ENCODE measurements around the gene AAGAB. TPM values are rescaled to one million over a fixed set of nuclear protein-coding genes. Genes with fewer than 3 reads are reported as not detected.
A peak's percentile ranks its signal among the peaks of the same experiment; 100 is the strongest.

AAGAB gene
- total RNA-seq, 2 donors from 2014 or later: 34.1 to 34.3 TPM

GRCh38 chr15:67196672-67197363 lies 57.6 kb downstream of the AAGAB start:
- Histone ChIP-seq H3K9me3 (no peaks in the 10 kb centered on the region), H3K4me1 (replicated peaks) (no peaks in the 10 kb centered on the region), H3K36me3 (no peaks in the 10 kb centered on the region), H3K27me3 (replicated peaks; ENCODE audit: insufficient read depth) (no peaks in the 10 kb centered on the region), H3K27ac (no peak overlapping the region), H3K4me3 (no peak overlapping the region)
- TF ChIP-seq POLR2AphosphoS5 (IDR thresholded peaks at IDR 0.05) (no peak), POLR2A (IDR thresholded peaks at IDR 0.05) (no peak)
- TF ChIP-seq, protein P1, sequence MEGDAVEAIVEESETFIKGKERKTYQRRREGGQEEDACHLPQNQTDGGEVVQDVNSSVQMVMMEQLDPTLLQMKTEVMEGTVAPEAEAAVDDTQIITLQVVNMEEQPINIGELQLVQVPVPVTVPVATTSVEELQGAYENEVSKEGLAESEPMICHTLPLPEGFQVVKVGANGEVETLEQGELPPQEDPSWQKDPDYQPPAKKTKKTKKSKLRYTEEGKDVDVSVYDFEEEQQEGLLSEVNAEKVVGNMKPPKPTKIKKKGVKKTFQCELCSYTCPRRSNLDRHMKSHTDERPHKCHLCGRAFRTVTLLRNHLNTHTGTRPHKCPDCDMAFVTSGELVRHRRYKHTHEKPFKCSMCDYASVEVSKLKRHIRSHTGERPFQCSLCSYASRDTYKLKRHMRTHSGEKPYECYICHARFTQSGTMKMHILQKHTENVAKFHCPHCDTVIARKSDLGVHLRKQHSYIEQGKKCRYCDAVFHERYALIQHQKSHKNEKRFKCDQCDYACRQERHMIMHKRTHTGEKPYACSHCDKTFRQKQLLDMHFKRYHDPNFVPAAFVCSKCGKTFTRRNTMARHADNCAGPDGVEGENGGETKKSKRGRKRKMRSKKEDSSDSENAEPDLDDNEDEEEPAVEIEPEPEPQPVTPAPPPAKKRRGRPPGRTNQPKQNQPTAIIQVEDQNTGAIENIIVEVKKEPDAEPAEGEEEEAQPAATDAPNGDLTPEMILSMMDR (IDR thresholded peaks at IDR 0.05): no peak
- WGBS: 72% methylated on average over 8 of the region's 8 CpGs
- DNase-seq (ENCODE audit: low spot score): no peak
- intact Hi-C loops (cut with DNase I): loop anchor here (10.0 kb wide), 1 partner anchor 312 kb away; no protein-coding TSS in a partner anchor

GRCh38 chr15:67196222-67196621 lies 58.2 kb downstream of the AAGAB start:
- no peak for DNase-seq (ENCODE audit: low spot score)
- Histone ChIP-seq H3K4me1 (replicated peaks) (no peaks in the 10 kb centered on the region), H3K36me3 (no peaks in the 10 kb centered on the region), H3K4me3 (no peak overlapping the region), H3K9me3 (no peaks in the 10 kb centered on the region), H3K27me3 (replicated peaks; ENCODE audit: insufficient read depth) (no peaks in the 10 kb centered on the region), H3K27ac (no peak overlapping the region)
- no peak for TF ChIP-seq POLR2A (IDR thresholded peaks at IDR 0.05)
- TF ChIP-seq, protein P1 (IDR thresholded peaks at IDR 0.05): no peak
- no peak for TF ChIP-seq POLR2AphosphoS5 (IDR thresholded peaks at IDR 0.05)
- intact Hi-C loops (cut with DNase I): loop anchor here (10.0 kb wide), 1 partner anchor 311 kb away; no protein-coding TSS in a partner anchor
- 89% methylated on average over 6 of the region's 6 CpGs for WGBS

DNA sequence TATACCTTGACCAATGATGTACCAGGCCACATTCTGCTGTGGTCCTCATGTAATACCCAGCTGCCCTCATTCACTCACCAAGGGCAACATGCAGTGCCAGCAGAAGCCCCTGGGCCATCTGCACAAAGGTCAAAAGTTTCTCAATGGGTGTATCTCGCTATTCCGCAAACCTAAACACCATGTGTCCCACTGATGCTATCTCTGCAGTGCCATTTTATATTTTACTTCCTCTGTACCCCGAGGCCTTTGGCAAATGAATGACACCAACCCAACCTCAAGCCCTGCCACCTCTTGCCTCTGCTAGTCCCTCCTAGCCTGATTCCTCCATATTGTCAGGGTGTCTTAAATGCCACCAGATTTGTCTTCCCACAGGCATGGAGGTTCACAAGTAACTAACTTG lies 59.2 kb downstream of the AAGAB start:
- H3K36me3 ChIP-seq: no peaks in the 10 kb centered on the region
- peak overlapping the region; percentile 12 to 21 for H3K27ac ChIP-seq
- no peak overlapping the region for H3K4me3 ChIP-seq
- 86% methylated on average over 3 of the region's 3 CpGs for WGBS
- no peak for TF ChIP-seq POLR2AphosphoS5 (IDR thresholded peaks at IDR 0.05)
- TF ChIP-seq, protein P1 (IDR thresholded peaks at IDR 0.05): no peak
- no peak for TF ChIP-seq POLR2A (IDR thresholded peaks at IDR 0.05)
- H3K4me1 ChIP-seq (replicated peaks): no peaks in the 10 kb centered on the region
- no peak for DNase-seq (ENCODE audit: low spot score)
- H3K9me3 ChIP-seq: no peaks in the 10 kb centered on the region
- intact Hi-C loops (cut with DNase I): loop anchor here (10.0 kb wide), 1 partner anchor 311 kb away; no protein-coding TSS in a partner anchor
- no peaks in the 10 kb centered on the region for H3K27me3 ChIP-seq (replicated peaks; ENCODE audit: insufficient read depth)

GRCh38 chr15:67194171-67195114 lies 60.0 kb downstream of the AAGAB start:
- H3K4me1 ChIP-seq (replicated peaks): no peaks in the 10 kb centered on the region
- H3K27ac ChIP-seq: peak overlapping the region; percentile 52
- WGBS: 62% methylated on average over 9 of the region's 9 CpGs

More at GRCh38 chr15:67194171-67195114, 60.0 kb downstream of the AAGAB start:
- Histone ChIP-seq H3K9me3 (no peaks in the 10 kb centered on the region), H3K36me3 (no peaks in the 10 kb centered on the region), H3K27me3 (replicated peaks; ENCODE audit: insufficient read depth) (no peaks in the 10 kb centered on the region), H3K4me3 (no peak overlapping the region)
- intact Hi-C loops (cut with DNase I): loop anchor here (10.0 kb wide), 1 partner anchor 310 kb away; no protein-coding TSS in a partner anchor
- TF ChIP-seq POLR2AphosphoS5 (IDR thresholded peaks at IDR 0.05) (no peak), POLR2A (IDR thresholded peaks at IDR 0.05) (no peak)
- TF ChIP-seq, protein P1 (IDR thresholded peaks at IDR 0.05): no peak
- no peak for DNase-seq (ENCODE audit: low spot score)

All from prostate gland (tissue), 2 donors.